ENCODE results near the gene COL28A1.

The COL28A1 gene

DNA sequence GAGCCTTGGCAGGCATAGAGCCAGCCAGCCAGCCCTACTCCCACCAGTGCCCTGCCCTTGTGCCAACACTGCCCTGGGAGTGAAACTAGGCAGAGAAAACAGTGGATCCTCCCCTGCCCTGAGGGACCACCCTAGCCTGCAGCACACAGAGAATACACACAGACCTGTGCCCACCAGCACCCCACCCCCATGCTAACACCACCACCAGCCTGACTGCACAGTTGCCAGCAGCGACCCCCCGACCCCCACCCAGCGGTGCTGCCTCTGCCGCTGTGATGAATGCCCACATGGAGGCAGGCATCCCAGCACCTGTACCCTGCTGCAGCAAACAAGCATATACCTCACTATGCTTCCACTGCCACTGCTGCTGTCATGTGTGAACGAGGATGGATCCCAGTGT lies 21.6 kb upstream of the COL28A1 start:
- DNase-seq = no peak

GRCh38 chr7:7556852-7557251 lies 21.2 kb upstream of the COL28A1 start:
- DNase-seq = no peak

- no peak for DNase-seq
Measured at GRCh38 chr7:7554649-7555575, 19.2 kb upstream of the COL28A1 start.

DNA sequence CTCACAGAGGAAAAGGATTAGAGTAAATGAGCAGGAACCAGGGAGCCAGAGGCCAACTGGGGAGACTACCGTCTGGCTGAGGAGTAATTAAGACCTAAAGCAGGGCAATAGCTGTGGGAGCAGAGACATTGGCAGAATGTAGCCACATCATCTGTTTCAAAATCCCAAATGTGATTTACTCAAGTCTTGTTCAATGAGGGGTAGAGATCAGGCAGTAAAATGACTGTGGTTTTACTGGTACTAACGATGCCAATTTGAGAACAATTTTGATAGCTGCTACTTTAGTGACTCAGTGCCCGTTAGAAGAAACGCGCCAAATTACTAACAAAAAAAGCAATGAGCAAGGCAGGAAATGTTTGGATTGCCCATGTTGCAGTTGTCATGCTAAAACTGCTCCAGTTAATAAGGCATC lies 18.4 kb upstream of the COL28A1 start:
- peak; percentile 88 for DNase-seq

DNA sequence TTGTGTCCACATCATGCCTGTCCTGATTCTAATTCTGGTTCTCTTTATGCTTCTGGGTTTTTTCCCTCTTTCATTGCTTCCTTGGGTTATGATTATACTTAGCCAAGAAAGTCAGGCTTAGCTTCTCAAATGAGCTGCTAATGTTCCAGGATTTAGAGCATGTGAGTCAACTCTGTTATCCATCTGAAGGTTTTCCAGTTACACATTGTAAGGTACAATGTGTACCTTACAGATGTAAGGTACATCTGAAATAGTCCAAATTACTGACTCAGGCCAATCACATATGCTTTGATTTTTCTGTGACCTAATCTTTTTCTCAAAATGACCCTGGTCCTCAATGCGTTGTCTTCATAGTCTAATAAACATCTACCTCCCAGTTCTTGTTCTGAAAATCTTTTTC lies 17.7 kb upstream of the COL28A1 start:
- DNase-seq = no peak

- DNase-seq = no peak
Measured at GRCh38 chr7:7552199-7552598, 16.5 kb upstream of the COL28A1 start.

GRCh38 chr7:7550663-7551062 lies 15.0 kb upstream of the COL28A1 start:
- DNase-seq = no peak

GRCh38 chr7:7548407-7548806 lies 12.7 kb upstream of the COL28A1 start:
- no peak for DNase-seq

DNA sequence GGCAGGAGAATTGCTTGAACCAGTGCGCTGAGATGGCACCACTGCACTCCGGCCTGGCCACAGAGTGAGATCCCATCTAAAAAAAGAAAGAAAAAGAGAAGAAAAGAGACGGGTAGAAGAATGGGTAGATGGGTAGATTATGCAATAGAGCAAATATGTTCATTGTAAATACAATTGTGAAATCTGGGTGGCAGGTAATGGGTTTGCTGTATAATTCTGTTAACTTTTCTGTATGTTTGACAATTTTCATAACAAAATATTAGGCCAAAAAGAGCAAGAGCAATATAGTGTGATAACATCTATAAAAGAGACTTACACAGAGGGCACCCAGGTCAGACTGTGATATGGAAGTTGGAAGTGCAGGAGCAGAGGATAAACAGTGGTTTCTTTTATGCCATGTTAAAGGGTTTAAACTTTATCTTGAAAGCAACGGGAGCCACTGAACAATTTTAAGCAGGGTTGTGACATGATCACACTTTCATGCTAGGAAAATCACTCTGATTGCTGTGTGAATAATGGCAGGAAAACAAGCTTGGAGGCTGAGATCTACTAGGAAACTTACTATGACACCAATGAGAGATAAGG lies 6.7 kb upstream of the COL28A1 start:
- no peak for DNase-seq

- DNase-seq = no peak
Measured at GRCh38 chr7:7539711-7540110, 4.0 kb upstream of the COL28A1 start.

DNA sequence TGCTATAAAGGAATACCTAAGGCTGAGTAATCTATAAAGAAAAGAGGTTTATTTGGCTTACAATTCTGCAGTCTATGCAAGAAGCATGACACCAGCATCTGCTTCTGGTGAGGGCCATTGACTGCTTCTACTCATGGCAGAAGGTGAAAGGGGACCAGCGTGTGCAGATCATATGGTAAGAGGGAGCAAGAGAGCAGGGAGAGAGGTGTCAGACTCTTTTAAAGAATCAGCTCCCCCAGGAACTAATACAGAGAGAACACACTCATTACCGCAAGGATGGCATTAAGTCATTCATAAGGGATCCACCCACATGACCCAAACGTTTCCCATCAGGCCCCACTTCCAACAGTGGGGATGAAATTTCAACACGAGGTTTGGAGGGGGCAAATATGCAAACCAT lies 3.5 kb upstream of the COL28A1 start:
- DNase-seq = no peak

DNA sequence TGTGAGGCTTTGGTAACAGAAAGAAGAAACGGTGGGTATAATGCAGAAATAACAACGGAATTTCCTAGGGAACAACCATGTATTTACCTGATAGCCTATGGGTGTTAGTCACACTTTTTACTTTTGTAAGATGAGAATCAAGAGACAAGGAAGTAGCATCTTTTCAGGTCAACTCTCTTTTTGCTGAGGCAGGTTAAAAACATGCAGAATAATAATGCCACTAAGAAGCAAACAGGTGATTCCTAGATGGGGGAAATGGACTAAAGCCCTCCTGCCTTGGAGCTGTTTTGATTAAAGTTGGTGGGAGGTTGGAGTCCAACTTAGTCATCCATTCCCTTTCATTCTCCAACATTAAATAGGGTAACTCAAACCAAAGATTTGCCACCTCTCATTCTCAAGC lies 2.0 kb upstream of the COL28A1 start:
- no peak for DNase-seq

DNA sequence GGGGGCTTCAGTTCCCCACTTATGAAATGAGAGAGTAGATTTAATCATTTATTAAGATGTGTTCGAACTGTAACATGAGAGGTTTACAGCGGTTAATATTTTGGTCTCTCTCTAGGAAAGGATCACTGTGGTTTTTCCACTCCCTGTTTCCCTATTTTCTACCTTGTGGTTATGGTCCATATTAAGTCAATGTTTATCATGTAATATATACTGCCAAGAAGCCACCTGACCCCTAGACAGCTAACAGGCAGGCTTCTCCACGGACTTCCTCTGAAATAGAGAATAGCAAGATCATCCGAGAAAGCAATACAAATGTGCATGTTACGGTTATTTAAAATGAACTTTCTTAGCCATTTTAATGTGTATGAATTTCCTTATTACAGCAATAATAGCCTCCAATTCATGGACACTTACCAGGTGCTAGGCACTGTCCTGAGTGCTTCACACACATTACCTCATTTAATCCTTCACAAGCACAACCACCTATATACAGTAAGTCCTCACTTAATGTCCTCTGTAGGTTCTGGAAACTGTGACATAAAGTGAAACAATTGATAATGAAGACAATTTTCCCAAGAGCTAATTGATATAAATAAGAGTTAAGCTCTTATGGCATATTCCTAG lies 835 bp upstream of the COL28A1 start:
- no peak for DNase-seq

- no peak for DNase-seq
Measured at GRCh38 chr7:7533831-7534430, 1.7 kb downstream of the COL28A1 start.

GRCh38 chr7:7529328-7529727 lies 6.3 kb downstream of the COL28A1 start:
- no peak for DNase-seq

DNA sequence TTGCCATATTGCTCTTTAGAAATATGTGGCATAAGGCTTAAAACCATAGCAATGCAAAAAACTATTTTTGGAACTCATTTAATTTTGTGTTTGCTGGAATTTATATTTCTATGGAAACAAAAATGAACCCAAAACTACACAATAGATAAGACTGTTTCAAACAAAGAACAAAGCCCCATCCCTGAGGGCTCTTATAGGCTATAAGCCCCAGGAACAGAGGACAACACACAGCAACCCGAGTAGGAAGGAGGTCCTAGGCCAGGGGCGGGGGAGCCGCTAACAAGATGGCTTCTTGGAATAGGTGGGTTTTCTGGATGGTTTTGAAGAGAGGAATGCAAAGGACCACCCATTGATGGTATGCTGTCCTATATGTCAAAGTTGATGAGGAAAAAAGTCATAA lies 8.6 kb downstream of the COL28A1 start:
- DNase-seq = no peak

DNA sequence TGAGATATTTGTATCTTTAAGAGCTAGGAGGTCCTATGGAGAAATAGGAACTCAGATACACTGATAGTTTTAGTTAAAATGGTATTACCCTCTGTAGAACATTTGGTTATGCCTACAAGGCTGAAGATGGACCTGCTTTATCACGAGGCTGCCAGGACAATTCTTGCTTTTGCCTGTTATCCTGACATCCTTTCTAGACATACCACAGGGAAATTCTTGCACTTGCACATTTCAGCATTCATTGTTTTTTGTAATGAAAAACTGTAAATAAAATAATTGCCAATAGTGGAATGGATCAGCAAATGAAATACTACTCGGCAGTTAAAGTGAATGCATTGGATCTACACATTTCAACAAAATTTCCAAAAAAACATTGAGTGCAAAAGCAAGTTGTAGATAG lies 9.7 kb downstream of the COL28A1 start:
- no peak for DNase-seq

DNA sequence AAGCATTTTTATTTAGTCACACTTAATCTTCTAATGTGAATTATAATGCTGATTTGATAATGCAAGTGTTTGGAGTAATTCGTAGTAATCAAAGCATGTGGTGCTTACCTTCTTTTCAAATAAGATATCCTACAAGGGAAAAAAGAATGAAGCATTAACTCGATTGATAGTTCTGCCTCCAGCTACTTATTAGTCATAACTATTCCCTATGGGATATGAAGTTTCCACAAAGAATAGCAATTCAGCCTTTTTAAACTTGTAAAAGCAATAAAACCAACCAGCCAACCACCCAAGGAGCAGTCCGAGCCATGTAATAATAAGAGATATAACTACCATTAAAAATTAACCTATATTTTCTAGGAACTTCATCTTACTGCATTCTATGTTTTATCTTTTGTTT lies 11.6 kb downstream of the COL28A1 start:
- DNase-seq = no peak

DNA sequence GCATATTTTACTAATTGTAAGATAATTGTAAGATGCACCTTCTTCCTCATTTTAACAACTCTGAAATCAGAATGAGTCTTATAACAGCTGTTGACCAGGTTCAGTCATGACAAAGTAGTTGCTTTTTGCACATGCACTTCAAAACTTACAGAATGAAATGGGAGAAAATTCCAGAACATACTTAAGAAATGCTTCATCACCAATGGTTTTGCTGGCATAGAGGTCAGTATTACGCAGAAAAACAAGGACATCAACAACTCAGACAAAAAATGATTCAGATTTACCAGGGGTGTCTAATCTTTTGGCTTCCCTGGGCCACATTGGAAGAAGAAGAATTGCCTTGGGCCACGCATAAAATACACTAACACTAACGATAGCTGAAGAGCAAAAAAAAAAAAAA lies 13.3 kb downstream of the COL28A1 start:
- no peak for DNase-seq

DNA sequence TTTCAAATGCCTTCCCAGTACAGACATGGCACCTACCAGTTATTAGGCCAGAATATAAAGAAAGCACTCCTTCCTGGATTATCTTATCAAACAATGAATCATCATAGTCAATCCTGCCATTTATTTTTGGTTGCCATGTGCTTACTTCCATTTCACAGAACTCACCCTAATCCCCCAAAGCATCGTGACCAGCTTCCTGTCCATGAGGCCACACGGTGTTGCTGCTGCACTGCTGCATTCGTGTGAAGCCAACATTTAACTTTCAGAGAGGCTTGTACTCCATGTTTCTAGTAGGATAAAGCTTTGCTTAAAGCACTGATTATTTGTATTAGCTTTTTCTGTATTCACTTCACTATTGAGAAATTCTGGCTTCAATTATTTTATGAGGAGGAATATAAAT lies 14.4 kb downstream of the COL28A1 start:
- no peak for DNase-seq

DNA sequence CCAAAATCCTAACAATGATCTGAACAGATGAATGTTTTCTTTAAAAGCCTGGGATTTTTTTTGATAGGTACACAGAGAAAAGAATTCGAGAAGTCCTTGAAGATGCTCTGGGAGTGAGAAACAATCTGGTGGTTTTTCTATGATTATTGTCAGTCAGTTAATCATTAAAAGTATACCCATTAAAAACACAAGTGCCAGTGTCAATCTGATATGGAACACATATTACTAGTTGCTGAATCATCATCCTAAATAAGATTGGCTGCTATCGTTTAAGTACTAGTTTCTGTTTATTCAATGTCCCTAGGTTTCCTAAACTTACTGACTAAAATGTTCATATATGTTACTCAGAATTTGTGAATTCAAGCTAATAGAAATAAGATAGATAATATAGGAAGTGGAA lies 16.1 kb downstream of the COL28A1 start:
- no peak for DNase-seq

- DNase-seq = no peak
Measured at GRCh38 chr7:7519056-7519455, 16.6 kb downstream of the COL28A1 start.

- DNase-seq = no peak
Measured at GRCh38 chr7:7517754-7518153, 17.9 kb downstream of the COL28A1 start.

- no peak for DNase-seq
Measured at GRCh38 chr7:7516662-7517061, 19.0 kb downstream of the COL28A1 start.

All from EL (cell line).